ENCODE data around the gene CDKN2C.
"Not testable (repeated sequence)": the region's sequence is repeated elsewhere in the genome, so short reads cannot be mapped to it uniquely, and the experiment has no call there.

Gene CDKN2C

DNA sequence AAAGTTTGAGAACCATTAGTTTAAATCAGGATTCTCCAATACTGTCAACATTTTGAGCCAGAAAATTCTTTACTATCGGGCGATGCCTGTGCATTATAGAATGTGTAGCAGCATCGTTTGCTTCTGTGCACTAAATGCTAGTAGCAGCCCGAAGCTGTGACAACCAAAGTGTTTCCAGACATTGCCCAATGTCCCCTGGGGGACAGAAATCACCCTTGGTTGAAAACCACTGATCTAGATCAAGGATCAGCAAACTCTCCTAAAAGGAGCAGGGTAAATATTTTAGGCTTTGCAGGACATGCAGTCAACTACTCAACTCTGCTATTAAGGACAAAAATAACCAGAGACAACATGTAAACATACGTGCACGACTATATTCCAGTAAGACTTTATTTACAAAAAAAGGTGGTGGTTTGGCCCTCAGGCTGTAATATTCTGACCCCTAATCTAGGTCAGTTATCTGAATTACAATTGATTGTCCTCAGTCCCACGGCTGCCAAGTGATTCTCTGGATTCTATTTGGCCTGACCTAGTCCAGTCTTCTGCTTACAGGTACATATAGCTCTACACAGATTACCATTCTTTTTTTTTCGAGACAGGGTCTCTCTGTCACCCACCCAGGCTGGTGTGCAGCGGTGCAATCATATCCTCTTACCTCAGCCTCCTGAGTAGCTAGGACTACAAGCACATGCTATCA lies 20.6 kb upstream of the CDKN2C start:
- FAIRE-seq = no peak
- no peak for DNase-seq (ENCODE audit: insufficient read length, low spot score)
- no peak for TF ChIP-seq POLR2A (IDR thresholded peaks at IDR 0.05; ENCODE audit: low read depth, low read length)

DNA sequence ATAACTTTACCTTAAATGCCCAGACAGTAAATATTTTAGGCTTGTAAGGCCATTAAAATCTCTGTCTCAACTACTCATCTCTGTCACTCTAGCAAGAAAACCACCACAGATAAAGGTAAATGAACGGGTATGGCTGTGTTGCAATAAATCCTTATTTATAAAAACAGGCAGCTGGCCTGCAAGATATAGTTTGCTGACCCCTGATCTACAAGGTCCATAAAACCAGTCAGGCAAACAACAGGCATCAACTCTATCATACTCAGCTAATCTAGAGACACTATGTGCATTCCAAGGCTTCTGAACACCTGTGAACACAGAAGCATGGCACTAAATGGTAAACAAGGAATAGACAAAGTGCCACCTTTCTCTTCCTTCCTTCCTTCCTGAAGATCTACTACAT lies 19.6 kb upstream of the CDKN2C start:
- TF ChIP-seq POLR2A (IDR thresholded peaks at IDR 0.05; ENCODE audit: low read depth, low read length) = no peak
- no peak for FAIRE-seq
- DNase-seq (ENCODE audit: insufficient read length, low spot score) = no peak

DNA sequence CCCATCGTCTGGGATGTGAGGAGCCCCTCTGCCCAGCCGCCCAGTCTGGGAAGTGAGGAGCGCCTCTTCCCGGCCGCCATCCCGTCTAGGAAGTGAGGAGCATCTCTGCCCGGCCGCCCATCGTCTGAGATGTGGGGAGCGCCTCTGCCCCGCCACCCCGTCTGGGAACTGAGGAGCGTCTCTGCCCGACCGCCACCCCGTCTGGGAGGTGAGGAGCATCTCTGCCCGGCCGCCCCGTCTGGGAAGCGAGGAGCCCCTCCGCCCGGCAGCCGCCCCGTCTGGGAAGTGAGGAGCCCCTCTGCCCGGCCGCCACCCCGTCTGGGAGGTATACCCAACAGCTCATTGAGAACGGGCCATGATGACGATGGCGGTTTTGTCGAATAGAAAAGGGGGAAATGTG lies 17.5 kb upstream of the CDKN2C start:
- not testable (repeated sequence) for DNase-seq (ENCODE audit: insufficient read length, low spot score); FAIRE-seq

DNA sequence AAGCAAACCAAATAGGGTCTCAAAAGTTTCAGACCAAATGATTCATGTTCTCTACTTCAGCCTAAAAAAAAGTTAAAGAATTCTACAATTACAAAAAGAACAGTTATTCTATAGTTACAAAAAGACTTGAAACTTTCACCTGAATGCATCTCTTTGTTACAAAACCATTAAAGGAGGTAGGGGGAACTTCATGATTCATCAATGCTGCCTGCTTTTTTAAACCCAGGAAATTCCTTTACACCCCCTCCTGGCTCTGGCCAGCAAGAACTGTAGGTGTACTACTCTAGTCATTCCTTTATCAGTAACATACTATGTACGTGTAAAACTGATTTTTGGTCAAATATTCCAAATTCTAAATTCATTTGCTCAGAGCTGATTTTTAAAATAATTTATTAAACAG lies 14.9 kb upstream of the CDKN2C start:
- FAIRE-seq = no peak
- TF ChIP-seq POLR2A (IDR thresholded peaks at IDR 0.05; ENCODE audit: low read depth, low read length) = no peak
- DNase-seq (ENCODE audit: insufficient read length, low spot score) = no peak

DNA sequence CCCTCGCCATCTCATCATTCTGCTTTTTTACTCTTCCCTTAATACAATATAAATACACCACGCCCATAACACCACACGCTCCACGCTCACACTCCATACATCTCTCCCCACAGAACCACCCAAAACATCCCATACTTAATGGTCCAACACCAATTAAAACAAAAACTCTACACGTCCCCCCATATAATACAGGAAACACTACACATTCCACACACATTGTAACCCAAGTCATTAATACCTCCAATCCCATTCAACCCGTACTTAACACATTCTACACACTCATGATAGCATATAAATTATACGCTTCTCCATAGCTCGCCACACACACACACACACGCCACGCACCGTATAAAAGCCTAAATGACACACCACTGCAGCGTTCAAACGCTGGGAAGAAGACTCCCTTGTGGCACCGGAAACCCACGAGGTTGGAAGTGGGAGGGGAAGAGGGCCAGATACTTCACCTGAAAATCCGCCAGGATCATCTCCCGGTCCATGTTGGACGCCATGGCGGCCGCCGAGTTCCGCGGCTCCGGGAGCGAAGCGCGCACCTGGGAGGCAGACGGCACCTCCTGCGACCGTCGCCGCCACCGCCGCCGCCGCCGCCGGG lies 10.6 kb upstream of the CDKN2C start:
- FAIRE-seq (peak; percentile 75), DNase-seq (ENCODE audit: insufficient read length, low spot score) (no peak)
- TF ChIP-seq POLR2A (IDR thresholded peaks at IDR 0.05; ENCODE audit: low read depth, low read length) = no peak

DNA sequence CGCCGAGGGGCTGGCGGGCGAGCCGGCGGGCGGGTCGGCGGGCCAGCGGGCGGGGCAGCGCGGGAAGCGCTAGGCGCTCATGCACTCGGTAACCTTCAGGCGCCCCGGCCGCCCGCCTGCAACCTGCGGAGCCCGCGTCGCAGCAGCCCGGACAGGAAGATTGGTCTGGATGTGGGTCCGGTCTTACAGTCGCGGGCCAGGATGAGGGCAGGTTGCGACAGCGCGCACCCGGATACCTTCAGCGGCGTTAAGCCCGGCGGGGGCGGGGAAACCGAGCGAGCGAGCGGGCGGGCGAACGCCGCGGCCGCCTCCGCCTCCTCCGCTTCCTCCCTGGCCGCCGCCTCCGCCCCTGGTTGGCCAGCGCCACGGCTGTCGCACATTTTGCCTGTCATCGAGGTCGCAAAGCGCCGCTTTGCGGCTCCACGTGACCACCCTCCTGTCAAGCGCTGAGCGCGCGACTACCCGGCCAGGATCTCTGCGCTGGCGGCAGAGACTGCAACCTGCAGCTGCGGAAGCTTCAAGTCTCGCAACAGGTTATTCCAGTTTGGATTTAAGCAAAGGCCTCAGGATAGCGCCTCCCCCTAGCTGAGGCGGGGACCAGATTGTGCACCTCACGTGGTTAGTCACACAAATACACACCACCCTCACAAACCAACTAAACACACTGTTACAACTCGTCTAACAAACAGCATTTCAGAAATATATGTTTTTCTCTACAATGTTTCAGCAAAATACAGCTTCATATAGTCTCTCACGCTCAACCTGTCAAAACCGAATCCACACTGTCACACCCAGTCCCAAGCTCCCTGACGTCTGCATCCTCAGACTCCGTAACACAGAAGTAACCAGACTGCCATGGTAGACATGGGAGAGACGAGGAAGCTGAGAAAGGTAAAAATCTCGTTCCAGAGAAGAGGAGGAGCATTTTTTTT lies 9.9 kb upstream of the CDKN2C start, which contains the start of gene FAF1:
TSS of gene FAF1 (minus strand) at position 355 of the 932 bp plus-strand sequence. CDS start 456 bp downstream, outside the sequence.
- peak; percentile 96 for DNase-seq (ENCODE audit: insufficient read length, low spot score)
- peak; percentile 68; the same call in 1 of the 2 replicates for TF ChIP-seq POLR2A (IDR thresholded peaks at IDR 0.05; ENCODE audit: low read depth, low read length)
- FAIRE-seq = peak; percentile 98

DNA sequence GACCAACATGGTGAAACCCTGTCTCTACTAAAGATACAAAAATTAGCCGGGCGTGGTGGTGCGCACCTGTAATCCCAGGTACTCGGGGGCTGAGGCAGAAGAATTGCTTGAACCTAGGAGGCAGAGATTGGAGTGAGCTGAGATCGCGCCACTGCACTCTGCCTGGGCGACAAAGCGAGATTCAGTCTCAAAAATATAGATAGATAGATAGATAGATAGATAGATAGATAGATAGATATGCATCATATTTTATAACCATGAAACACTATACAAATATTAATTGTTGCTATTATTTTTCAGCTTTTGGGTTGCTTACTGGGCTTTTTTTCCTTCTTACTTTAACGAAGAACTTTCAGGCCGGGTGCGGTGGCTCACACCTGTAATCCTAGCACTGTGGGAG lies 5.2 kb upstream of the CDKN2C start:
- TF ChIP-seq POLR2A (IDR thresholded peaks at IDR 0.05; ENCODE audit: low read depth, low read length) = no peak
- DNase-seq (ENCODE audit: insufficient read length, low spot score) = no peak
- no peak for FAIRE-seq

DNA sequence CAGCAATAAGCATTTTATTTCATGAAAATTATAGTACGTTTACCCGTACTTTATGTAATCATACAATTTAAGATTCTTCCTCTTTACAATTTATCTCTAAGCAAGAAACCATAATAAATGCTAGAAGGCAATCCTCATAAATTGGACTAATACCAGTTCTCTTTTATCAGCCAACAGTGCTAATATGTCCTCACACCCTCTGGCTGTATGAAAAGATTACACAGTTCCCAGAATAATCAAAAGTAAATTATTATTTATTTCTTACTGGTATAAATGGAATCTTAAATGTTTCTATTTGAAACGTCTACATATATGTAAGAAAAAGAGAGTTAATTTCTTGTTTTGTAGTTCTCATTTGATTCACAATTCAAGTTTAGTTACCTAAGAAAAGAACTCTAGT lies 3.1 kb upstream of the CDKN2C start:
- FAIRE-seq = no peak
- DNase-seq (ENCODE audit: insufficient read length, low spot score) = no peak
- TF ChIP-seq POLR2A (IDR thresholded peaks at IDR 0.05; ENCODE audit: low read depth, low read length) = no peak

DNA sequence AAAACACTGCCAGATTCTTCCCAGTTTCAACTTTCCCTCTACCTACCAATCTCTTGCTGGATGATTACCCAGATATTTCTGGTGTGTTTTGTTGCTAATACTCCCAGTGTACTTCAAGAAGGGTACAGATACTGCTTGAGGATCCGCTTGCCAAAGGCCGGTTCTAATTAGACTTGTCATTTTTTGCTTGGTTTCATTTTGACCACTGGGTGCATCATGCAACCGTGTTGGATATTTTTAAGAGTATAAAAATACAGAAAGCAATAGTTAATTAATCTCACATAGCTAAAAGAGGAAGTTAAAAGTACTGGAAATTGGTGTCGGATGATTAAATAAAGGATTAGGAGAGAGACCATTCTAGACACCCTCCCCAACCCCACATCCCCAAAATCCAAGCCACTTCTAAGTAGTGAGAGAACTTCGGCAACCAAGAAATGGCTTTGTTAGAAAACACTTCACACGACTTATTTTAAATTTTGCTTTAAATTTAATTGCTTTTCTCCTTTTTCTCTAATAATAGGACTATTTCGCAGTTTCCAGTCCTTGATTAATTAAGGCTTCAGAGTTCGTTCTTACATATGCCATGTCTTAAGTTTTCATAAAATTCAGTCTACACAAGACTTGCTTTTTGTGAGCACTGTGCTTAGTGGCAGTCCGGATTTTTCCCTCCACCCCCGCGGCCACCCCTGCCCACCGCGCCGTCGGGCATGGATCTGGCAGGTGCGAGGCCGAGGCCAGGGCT lies 2.5 kb upstream of the CDKN2C start:
- no peak for FAIRE-seq
- no peak for DNase-seq (ENCODE audit: insufficient read length, low spot score)
- TF ChIP-seq POLR2A (IDR thresholded peaks at IDR 0.05; ENCODE audit: low read depth, low read length) = no peak

DNA sequence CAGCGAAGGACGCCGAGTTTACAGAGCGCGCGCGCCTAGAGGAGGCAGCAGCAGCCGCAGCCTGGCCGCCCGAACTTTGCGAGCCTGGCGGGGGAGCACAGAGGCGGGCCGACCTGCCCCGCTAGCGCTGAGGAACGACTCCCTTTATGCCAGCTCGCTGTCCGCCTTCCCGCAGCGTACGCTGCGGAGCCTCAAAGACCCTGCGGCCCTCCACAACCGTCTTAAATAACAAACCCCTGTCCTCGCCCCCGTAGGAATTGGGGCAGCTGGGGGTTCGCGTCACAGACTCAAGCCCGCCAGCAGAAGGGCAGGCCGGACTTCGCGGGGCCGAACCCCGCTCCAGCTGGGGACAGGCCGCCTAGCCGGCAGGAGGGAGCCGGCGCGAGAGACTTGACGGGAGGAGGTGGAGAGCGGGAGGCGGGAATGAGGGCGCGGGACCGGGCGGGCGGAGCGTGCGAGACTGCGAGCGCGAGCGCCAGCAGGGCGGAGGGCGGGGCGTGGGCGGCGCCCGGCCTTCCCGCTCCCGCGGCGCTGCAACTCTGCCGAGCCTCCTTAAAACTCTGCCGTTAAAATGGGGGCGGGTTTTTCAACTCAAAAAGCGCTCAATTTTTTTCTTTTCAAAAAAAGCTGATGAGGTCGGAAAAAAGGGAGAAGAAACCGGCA lies 1.8 kb upstream of the CDKN2C start:
- TF ChIP-seq POLR2A (IDR thresholded peaks at IDR 0.05; ENCODE audit: low read depth, low read length) = peak; percentile 87
- peak; percentile 75 for FAIRE-seq
- peak; percentile 78 for DNase-seq (ENCODE audit: insufficient read length, low spot score)

DNA sequence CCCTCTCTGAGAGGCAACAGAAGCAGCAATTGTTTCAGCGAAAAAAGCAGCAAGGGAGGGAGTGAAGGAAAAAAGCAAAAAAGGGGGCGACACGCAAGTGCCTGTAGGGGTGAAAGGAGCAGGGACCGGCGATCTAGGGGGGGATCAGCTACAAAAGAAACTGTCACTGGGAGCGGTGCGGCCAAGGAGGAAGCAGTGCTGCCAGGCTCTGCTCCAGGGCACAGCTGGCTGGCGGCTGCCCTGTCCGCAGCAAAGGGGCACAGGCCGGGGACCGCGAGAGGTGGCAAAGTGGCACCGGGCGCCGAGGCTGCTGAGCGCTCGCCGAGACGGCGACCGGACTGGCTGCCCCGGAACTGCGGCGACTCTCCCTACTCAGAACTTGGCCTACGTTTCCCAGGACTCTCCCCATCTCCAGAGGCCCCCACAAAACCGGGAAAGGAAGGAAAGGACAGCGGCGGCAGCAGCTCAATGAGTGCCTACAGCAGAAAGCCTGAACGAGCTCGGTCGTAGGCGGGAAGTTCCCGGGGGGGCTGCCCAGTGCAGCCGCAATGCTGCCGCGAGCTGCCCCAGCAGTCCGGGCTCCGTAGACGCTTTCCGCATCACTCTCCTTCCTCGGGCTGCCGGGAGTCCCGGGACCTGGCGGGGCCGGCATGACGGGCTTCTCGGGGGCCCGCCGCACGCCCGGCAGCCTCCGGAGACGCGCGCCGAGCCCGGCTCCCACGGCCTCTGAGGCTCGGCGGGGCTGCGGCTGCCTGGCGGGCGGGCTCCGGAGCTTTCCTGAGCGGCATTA lies 1.0 kb upstream of the CDKN2C start:
- no peak for DNase-seq (ENCODE audit: insufficient read length, low spot score)
- no peak for FAIRE-seq
- TF ChIP-seq POLR2A (IDR thresholded peaks at IDR 0.05; ENCODE audit: low read depth, low read length) = peak; percentile 51

DNA sequence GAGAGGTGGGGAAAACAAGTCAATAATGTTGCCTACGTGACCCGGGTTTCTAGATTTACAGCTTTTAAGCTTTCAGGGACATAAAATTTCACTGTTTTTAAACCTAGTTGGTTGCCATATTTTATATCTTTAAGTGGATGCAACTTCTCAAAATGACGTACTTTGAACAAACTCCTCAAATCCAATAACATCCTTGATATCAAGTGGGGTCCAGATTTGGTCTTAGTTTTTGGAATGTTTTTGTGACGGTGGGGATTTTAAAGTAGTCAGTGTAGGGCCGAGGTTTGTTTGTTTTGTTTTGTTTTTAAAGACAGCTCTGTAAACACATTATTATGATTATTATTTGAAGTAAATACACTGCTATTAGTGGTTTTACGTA lies 453 bp downstream of the CDKN2C start:
- DNase-seq (ENCODE audit: insufficient read length, low spot score) (no peak), FAIRE-seq (no peak)
- no peak for TF ChIP-seq POLR2A (IDR thresholded peaks at IDR 0.05; ENCODE audit: low read depth, low read length)

Measured in H54 (cell line).